ENCODE measurements around the gene CYFIP2.

Gene CYFIP2

GRCh38 chr5:157289164-157289819 is 23.4 kb downstream of the CYFIP2 start:
- no peak for DNase-seq

GRCh38 chr5:157290156-157290980 is 24.4 kb downstream of the CYFIP2 start:
- no peak for DNase-seq

- no peak for DNase-seq
Measured at GRCh38 chr5:157290981-157291711, 25.2 kb downstream of the CYFIP2 start.

DNA sequence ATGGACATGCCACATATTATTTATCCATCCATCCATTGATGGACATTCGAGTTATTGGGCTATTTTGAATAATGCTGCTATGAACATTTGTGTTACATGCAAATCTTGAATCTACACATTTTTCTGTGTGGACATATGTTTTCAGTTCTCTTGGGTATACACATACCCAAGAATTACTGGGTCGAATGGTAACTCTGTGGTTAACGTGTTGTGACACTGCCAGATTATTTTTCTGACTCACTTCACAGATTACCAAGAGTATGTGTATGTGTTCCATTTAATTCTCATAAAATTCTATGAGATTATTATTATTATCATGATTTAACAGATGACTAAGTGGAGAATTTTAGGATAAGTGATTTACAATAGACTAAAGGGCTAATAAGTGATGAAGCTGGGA is 26.7 kb downstream of the CYFIP2 start:
- no peak for DNase-seq

- peak; percentile 57 for DNase-seq
Measured at GRCh38 chr5:157294407-157295091, 28.6 kb downstream of the CYFIP2 start.

DNA sequence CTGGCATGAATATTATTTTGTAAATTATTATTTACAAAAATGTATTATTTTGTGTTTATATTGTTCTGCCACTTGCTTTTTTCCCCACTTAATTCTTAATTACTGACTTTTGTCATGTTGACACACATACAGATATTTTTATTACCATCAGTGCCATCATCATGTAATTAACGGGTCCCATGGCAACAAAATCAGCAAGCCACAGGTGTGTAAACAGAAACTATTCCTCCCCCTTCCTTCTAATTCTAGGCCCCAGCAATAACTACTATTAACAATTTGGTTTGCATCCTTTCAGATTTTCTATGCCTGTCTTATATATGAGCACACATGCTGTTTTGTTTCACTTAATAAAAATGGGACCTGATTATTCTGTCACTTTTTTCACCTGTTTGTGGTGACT is 29.3 kb downstream of the CYFIP2 start:
- peak; percentile 78 for DNase-seq

GRCh38 chr5:157300564-157300963 is 34.6 kb downstream of the CYFIP2 start:
- DNase-seq, result no peak

DNA sequence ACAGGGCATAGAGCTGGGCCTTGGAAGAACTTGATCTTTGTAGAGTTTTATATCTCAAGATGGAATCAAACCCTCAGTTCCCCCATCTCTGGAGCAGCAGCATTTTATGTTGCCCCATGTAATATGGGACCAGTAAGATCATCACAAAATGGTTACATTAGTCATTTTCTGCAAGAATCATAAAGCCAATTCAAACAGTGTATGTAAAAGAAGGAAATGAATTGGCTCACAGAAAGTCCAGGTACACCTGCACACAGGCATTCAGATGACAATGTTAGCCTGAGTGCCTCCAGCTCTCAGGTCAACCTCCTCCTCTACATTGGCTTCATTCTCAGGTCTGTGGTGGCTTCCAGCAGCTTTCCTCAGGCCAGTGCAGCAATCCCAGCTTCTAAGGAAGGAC is 35.1 kb downstream of the CYFIP2 start:
- DNase-seq, result no peak

- no peak for DNase-seq
Measured at GRCh38 chr5:157303023-157303422, 37.1 kb downstream of the CYFIP2 start.

DNA sequence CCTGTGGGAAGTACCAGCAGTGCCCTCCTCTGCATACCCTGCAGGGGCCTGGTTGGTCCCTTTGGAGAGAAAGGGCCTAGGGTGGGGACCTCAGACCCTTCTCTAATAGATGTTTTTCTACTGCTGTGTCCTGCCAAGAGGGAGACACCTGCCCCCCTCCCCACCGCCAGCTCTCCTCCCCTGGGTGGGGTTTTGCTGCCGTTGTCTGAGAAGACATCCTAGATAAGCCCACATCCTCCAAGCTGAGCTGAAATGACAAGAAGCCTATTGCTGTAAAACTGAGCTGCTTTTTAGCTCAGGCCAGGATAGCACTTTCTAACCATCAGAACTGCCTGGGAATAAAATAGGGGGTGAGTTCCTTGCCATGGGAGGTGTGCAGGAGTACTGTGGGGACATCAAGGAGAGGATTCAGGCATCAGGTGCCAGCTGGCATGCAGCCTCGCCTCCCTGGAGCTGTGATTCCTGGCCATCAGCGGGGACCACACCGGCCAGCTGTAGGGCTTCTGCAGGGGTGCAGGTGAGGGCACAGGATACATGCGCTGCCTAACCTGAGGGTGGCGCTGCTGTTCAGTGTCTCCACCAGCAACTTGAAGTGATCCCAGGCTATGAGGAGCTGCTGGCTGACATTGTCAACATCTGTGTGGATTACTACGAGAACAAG is 37.9 kb downstream of the CYFIP2 start:
- peak; percentile 75 for DNase-seq

DNA sequence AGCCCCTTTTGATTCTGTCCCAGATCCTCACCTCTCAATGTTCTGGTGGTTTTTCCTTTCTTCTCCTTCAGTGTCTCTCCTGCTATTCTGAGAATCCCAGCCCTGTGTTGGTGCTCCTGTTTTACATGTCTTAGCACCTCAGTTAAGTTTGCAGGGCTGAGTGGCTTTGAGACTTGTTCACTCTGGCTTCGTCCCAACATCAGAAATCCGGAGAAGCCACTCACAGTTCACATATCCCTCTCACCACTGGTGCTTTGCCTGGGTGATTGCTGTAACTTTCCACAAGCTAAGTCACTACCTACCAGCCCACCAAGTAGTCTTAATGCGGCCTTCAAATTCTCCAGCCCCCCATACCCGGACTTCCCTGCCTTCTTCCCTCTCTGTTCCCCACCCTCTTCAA is 40.2 kb downstream of the CYFIP2 start:
- DNase-seq, result no peak

DNA sequence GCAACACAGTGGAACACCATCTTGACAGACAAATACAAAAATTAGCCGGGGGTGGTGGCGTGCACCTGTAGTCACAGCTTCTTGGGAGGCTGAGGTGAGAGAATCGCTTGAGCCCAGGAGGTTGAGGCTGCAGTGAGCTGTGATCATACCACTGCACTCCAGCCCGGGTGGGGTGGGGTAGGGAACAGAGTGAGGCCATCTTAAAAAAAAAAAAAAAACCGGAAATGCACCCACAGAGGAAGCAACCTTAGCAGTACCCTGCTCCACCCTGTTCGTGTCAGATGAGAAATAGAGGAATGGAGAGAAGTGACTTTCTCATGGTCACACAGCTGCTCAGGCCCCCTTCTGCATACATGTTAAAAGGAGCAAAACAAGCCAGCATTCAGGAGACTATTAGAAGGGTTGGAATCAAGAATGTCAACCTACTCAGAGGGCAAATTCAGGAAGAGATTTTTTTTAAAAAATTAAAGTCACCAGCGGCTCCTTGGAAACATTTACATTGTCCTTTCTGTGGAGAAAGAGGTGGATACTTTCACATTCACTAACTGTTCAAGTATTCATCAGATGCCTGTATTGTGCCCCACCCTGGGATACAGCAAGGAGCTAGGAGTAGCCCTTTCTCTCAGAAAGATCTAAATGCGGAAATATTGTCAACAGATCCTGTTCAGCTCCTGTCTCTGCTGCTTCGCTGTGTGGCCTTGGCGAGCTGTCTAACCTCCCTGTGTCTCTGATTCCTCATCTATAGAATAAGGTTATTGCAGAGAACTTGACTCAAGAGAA is 41.0 kb downstream of the CYFIP2 start:
- DNase-seq, result no peak

DNA sequence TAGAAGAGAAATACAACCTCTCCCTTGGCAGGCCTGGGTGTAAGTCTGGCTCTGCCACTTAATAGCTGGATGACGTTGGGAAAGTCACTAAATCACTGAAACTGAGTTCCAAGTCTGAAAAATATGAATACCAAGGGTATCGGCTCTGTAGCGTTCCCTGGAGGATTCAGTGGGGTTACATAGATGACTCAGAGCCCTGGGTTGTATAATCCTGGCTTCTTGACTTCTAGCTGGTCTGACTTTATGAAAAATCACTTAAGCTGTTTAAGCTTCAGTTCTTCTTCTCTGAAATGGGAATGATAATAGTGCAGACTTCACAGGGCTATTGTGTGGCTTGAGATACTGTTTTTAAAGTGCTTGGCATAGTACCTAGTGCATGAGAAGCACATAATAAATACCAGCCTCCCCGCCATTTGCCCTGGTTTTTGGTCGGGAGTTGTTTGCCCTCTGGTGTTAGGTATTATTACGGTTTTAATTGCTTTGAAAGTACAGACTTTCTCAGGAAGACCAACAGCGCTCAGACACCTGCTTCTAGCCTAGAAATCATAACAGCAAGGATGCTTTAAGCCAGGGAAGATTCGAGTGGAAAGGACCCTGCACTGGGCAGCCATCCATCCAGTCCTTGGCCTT is 43.0 kb downstream of the CYFIP2 start:
- DNase-seq, result no peak

DNA sequence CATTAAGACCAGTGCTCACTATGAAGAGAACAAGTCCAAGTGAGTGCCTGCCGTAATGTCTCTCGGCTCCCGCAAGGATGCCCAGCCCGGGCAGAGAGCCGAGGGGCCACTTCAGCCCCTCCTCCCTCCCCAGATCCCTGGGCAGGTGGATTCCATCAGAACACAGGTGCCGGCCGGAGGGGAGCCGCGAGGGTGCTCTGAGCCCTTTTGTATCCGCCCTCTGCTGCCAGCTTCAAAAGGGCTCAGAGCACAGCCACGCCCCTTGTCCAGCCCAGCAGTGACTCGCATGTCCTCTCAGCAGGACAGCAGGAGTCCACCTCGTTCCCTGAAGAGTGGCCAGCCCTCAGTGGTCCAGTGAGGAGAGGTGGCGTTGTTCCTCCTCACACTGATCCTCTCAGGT is 43.9 kb downstream of the CYFIP2 start:
- no peak for DNase-seq

- no peak for DNase-seq
Measured at GRCh38 chr5:157311595-157311994, 45.7 kb downstream of the CYFIP2 start.

DNA sequence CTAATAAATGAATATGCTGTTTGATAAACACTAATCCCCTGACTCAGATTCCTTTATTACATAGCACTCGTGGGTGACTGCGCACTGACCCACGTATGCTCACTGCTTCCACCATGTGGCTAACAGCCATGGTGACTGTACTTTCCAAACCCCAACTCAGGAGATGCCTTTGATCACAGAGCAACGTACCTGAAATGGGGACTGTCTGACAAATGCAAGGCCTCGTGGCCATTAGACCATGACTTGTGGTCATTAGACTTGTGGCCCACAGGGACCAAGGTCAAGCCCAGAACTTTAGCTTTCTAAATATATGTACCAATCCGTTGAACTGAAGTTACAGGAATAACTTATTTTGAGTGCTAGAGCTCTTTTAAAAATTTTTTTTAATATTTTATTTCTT is 46.6 kb downstream of the CYFIP2 start:
- DNase-seq, result peak; percentile 36

DNA sequence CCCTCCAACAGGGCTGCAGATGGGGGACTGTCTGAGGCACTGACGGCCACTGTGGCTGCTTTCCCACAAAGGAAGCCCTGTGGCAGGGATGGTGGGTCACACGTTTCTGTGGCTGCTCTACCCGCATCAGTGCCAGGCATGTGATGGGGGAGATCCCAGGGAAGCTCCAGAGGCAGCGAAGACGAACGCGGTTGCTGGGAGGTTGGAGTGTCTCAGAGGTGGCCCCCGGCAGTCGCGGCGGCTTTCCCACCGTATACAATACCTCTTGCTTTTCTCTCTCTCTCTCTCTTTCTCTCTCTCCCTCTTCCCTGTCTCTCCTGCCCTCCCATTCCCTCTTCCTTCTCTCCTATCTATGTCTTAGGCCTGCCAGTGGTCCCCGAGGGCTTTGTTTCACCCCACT is 56.7 kb downstream of the CYFIP2 start:
- DNase-seq, result no peak

- DNase-seq, result no peak
Measured at GRCh38 chr5:157323107-157323706, 57.3 kb downstream of the CYFIP2 start.

DNA sequence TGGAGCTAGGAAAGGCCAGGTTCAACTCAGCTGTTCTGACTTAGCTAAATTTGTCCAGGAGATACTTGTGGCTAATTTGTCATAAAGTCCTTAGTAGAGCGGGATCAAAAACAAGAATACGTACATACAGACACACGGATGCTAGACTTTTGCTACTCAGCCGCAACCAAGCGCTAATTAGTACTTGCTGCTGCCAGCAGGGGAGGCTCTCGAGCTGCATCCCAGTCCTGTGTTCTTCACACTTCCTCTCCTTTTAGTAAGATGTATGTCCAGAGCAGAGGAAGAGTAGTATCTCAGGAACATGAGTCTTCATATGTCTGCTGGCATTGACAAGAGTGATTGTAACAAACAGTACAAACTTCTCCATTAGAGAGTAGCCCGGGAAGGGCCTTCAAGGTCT is 58.3 kb downstream of the CYFIP2 start:
- DNase-seq, result no peak

GRCh38 chr5:157326440-157327005 is 60.6 kb downstream of the CYFIP2 start:
- DNase-seq, result no peak

DNA sequence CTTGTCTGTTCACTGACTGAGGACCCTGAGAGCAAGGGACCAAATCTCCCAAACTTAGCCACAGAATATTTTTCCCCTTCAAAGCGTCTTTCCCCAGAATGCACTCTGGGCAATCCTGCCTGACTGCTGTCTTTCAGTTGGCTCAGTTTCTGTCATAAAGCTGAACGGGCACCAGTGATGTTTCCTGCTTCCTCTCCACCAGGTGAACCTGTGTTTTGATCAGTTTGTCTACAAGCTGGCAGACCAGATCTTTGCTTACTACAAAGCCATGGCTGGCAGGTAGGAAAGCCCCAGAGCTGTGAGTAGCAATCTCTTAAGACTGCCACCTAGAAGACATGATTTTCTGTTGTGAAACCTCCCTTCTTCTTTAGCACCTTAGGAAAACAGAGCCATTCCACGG is 61.8 kb downstream of the CYFIP2 start:
- no peak for DNase-seq

Measured in COR-L47 (cell line).